Measurements from ENCODE around the gene UBE2Q2.
"Not testable (repeated sequence)": the region's sequence is repeated elsewhere in the genome, so short reads cannot be mapped to it uniquely, and the experiment has no call there.

The UBE2Q2 gene

GRCh38 chr15:75827691-75828090 lies 15.6 kb upstream of the UBE2Q2 start:
- peak; percentile 19 for DNase-seq

DNA sequence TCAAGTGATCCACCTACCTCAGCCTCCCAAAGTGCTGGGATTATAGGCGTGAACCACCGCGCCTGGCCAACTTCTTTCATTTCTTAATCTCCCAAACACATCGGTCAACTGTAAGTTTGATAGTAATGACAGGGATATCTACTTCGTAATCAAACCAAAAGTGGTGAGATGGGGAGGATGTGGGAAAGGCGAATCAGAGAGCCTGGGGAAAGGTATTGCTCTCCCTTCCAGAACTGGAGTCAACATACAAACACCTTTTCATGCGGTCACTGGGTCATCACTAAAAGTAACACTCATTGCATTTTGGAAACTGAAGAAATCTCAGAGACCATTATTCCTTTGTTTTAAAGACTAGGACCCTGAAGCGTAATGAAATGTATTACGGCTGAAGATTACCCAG lies 14.8 kb upstream of the UBE2Q2 start:
- no peak for DNase-seq

DNA sequence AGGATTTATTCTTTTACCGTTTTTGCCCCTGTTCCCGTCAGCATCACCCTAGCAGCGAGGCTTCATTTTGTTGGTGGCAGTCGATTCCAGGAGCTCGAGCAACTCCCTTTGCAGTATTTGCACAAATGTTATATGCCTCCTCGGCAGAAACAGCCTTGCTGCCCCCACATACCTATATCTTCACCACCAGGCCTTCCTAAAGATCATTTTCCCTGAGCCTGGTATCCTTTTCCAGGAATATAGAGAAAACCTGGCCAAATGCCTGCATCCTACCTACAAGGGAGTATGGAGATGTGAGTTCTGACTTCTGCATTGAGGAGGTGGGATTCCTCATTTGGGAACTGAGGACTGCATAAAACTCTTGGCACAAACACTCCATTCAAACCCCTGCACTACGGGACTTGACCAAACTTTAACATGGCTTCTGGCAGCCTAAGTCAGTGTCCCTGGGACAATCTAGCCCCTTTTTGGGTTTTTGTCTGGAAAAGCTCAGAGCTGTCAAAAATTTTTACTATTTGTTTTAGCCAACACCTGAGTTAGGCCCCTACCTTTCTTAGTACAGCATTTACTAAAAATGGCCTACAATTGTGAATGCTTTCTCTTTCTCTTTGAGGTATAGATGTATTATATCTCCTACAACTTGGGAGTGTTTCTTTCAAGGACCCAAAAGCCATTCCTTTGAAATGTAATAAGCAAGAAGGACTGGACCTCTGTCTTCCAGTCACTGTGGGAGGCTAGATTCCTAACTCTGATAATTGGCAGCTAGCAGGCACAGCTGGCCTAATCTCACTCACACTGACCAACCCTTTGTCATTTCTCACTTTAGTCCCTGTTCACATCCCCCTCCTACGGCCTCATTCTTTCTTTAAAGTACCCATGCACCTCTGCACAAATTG lies 12.1 kb upstream of the UBE2Q2 start:
- DNase-seq: no peak

DNA sequence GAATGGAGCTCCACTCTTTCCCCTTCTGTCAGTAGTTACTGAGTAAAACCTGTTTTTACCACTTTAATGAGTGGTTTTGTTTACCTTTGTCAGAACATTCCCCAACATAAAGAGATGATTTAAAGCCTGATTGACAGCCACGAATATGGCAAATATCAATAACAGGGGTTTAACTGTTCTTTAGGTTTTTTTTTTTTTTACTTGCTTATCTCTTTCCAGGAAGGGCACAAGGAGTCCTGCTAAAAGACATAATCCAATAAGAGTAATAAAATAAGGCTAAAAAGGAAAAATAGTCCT lies 11.5 kb upstream of the UBE2Q2 start:
- no peak for DNase-seq

DNA sequence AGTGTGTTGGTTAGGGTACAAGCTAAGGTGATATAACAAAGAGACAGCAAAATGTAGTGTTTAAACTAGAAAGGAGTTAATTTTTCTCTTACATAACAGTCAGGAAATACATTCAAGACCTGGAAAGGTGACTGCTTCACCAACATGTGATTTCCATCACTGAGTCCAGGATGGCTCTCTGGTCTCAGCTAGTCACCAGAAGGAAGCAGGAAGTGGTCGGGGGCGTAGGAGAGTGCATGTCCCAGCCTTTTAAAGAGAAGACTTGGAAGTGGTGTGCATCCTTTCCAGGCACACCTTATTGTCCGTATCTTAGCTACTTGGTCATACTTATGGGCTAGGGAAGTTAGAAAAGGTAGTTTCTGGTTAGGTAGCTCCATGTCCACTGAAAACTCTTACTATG lies 11.1 kb upstream of the UBE2Q2 start:
- DNase-seq: no peak

GRCh38 chr15:75834021-75834420 lies 9.2 kb upstream of the UBE2Q2 start:
- no peak for DNase-seq

DNA sequence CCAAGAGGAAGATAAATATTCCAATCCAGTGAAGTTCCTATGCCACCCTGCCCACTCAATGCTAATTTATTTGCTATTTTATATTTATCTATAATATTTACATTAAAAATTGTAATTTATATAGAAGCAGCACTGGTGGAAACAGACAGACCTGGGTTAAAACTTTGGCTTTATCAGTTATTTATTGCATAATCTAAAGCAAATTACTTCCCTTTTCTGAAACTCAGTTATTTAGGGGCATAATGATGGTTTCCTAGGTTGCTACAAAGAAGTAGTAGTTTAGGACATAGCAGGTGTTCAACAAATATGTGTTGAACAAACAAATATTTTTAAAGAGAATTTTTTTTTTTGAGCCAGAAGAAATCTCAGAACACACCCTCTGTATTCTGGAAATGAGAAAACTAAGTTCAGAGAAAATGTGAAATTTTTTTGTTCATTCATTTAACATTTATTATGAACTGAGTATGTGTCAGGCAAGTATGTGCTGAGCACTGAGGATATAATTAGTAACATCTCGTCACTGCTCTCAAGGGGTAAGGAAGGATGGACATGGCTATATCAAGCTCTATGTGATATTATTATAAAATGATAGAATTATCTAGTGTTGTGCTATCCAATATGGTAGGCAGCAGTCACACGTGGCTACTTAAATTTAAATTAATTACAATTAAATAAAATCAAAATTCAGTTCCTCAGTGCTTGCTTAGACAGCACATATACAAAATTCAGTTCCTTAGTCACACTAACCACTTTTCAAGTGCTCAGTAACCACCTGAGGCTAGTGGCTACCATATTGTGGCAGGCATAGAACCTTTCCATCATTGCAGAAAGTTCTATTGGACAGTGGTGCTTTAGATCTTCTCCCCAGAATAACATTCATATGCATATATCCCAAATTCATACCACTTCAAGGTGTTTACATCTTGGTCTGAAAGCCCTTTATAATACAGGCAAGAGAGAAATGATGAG lies 7.0 kb upstream of the UBE2Q2 start:
- no peak for DNase-seq

- peak; percentile 82 for DNase-seq
These were observed 6.3 kb upstream of the UBE2Q2 start for GRCh38 chr15:75836959-75837334.

- no peak for DNase-seq
These were observed 2.6 kb upstream of the UBE2Q2 start for GRCh38 chr15:75840659-75841058.

- no peak for DNase-seq
These were observed 1.6 kb upstream of the UBE2Q2 start for GRCh38 chr15:75841626-75842025.

- peak; percentile 56 for DNase-seq
These were observed 683 bp downstream of the UBE2Q2 start for GRCh38 chr15:75843678-75844581.

DNA sequence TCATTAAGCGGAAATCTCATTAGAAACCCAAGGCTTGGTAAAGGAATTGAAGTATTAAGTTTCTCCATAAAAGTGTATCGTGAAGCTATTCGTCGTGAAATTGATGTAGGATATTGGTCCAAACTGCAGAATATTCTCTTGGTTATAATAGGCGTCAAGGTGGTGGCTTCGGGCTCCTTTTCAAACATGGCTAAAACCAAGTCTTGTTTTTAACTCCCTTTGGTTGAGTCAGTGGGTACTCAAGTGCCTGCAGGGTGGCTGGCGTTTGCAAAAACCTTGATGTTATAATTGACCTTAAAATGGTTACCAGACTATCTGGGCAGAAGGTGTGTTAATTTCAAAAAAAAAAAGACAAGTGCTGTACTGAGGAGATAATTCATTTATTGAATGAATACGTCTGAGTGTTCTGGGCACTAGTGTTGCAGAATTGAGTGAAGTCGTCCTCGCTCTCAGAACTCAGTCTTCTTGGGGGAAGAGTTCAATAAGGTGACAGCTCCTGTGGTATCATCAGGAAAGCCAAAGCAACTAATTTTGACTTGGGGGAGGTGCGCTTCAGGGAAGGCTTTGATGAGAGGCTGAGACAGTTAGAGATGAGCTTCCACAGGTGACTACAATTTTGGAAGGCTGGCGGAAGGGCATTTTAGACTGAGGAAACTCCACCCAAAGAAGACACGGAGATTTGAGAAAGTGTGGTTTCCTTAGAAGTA lies 1.5 kb downstream of the UBE2Q2 start:
- no peak for DNase-seq

GRCh38 chr15:75849167-75849566 lies 5.9 kb downstream of the UBE2Q2 start:
- no peak for DNase-seq

DNA sequence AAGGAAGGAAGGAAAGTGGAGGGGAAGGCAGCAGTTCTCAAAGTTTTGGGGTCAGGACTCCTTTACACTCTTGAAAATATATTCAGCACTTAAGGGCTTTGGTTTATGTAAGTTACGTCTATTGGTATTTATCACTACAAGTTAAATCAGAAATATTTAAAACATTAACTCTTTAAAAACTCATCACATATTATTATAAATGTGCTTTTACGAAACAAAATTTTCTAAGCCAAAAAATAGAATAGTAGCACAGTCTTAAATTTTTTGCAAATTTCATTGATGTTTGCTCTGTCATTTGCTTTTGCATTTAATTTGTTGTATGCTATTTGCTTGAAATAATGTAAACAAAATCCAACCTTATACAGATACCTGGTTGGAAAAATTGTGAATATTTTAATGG lies 7.5 kb downstream of the UBE2Q2 start:
- DNase-seq: no peak

DNA sequence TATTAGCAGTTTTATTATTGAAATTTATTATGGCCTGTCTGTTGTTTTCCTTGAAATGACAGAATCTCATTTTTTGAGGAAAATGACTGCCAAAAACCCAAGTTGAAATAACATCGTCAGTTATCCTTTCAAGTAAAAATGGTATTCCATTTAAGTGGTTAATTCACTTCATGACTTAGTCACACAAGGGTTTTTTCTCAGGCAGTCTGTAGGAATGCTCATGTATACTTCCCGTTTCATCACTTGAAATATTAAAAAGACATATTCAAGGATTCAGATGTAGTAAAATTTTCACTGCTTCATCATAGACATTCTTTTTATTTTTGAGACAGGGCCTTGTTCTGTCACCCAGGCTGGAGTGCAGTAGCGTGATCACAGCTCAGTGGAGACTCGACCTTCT lies 8.3 kb downstream of the UBE2Q2 start:
- peak; percentile 37 for DNase-seq

- DNase-seq: no peak
These were observed 14.6 kb downstream of the UBE2Q2 start for GRCh38 chr15:75857886-75858285.

DNA sequence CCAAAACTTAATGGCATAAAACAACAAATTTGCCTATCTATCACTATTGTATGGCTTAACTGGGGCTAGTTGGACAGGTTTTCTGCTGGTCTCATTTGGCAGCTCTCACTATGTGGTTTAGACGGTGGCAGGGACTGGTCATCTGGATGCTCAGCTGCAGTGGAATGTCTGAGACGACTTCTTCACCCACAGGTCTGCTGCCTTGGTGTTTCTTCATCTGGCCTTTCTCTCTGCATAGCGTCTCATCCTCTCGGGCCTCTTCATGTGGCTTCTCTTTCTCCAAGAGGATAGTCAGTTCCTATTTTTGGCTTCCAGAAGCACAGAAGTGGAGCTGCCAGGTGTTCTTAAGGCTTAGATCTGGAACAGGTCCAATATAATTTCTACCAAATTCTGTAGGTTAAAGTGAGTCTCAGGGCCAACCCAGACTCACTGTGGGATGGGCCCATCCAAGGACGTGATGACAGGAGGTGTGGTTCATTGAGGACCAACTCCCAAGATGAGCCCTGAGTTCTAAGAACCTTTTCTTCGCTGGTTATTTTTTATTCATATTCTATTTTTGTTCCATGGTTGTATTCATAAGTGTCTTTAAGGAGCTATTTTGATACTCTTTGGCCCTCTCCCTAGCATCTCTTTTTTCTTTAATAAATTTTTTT lies 18.6 kb downstream of the UBE2Q2 start:
- no peak for DNase-seq

DNA sequence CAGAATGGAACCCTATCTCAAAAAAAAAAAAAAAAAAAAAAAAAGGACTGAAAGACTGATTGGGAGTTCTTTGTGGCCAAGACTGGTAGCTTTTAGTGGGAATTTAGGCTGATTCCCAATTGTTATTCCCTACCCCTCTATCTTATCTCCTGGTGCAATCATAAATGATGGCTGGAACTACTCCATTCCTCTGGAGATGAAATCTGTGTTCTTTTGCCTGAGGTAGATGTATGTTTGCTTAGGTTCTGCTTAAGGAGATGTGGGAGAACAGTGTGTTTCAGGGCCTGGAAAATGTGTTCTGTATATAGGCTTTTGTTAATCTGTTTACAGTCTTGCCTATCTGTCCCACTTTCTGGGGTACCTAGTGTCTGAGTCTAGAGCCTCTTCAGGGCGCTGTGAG lies 19.5 kb downstream of the UBE2Q2 start:
- DNase-seq: no peak

DNA sequence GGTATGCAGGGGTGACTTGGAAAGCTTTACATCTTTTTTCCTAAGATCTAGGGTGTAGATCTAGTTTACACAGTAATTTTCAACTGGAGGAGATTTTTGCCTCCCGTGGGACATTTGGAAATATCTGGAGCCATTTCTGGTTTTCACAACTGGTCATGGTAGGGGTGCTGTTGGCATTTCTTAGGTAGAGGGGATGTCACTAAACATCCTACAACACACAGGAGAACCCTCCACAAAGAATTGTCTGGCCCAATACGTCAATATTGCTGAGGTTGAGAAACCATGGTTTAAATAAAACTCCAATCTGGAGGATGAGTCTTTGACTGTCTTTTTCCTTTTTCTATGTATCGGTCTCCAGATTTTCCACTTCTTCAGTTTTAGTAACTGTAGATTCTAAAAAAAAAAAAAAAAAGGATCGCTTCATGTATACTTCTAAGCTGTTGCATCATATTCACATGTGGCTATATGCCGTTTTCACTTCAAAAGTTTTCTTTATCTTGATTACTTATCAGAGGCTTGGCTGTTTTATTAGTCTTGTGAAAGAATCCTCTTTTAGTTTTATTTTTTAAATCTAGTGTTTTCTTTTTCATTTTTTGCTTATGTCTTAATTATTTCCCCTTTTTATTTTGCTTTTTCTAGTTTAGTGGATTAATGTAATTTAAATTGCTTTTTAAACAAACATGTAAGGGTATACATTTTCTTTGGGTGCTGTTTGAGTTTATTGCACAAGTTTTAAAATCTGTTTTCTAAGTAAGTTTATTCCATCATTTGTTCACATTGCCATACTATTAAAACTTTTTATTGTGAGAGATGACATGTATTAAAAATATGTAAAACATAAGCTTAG lies 21.2 kb downstream of the UBE2Q2 start:
- no peak for DNase-seq

DNA sequence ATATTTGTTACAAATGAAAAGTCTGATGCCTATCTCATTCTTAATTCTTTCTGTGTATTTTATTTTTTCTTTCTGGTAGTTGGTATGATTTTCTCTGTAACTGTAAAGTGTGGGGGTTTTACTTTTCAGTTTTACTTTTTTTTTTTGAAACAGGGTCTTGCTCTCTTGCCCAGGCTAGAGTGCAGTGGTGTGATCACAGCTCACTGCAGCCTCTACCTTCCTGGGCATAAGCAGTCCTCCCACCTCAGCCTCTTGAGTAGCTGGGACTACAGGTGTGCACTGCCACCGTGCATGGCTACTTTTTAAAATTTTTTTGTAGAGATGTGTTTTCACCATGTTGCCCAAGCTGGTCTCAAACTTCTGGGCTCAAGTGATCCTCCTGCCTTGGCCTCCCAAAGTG lies 22.8 kb downstream of the UBE2Q2 start:
- not testable (repeated sequence) for DNase-seq

- DNase-seq: no peak
These were observed 23.7 kb downstream of the UBE2Q2 start for GRCh38 chr15:75866916-75867315.

Data from suppressor macrophage treated with lipopolysaccharide for 4 hours (primary cell).